SK-N-SH (cell line): ENCODE results near the gene IAH1. TPM values are rescaled to one million over a fixed set of nuclear protein-coding genes. Genes with fewer than 3 reads are reported as not detected.

Experiments used
- CTCF ChIA-PET: fragments of 300-600, 350-600 bp; formaldehyde crosslinking; extraction: SDS; loops from one replicate; lab custom pipeline; 2021; lab: Yijun Ruan, JAX
- POLR2A ChIA-PET: fragments of 350-600 bp; sonication (Branson Sonifier 250); formaldehyde crosslinking; extraction: SDS; loops from one replicate; lab custom pipeline; 2020; ENCODE audit warnings: antibody characterized with exemption, inconsistent platforms; lab: Yijun Ruan, JAX
- DNase-seq: peaks from one replicate; pipeline ENCODE4 v3.0.0; 2012
- H2AFZ ChIP-seq: fragments of 200-600 bp; sonication (generic); 2 replicates; pipeline ENCODE4 v1.8.1; 2016; ENCODE audit warnings: antibody characterized with exemption, mild to moderate bottlenecking, low read depth
- H3F3A ChIP-seq: fragments of 200-600 bp; sonication (generic); replicated peaks from 2 replicates; pipeline ENCODE3; 2016; ENCODE audit warnings: antibody characterized with exemption, mild to moderate bottlenecking; ENCODE audit not compliant: insufficient read depth
- H3K27ac ChIP-seq, 2 experiments: fragments of 200-500 bp in 1 of 2; fragments of 200-600 bp in 1 of 2; sonication (Bioruptor generic) in 1 of 2; sonication (generic), shearing (Covaris generic) in 1 of 2; 2 replicates each; pipeline versions ENCODE4 v1.5.1 to v1.6.1; 2014 to 2016; ENCODE audit warnings: low read depth in 2 of 2, inconsistent platforms in 1 of 2, low read length in 1 of 2, mild to moderate bottlenecking in 1 of 2, mixed read lengths in 1 of 2
- H3K27me3 ChIP-seq: fragments of 200-600 bp; sonication (generic), shearing (Covaris generic); 2 replicates; pipeline ENCODE4 v1.6.1; 2016; ENCODE audit warnings: mixed run types; ENCODE audit not compliant: insufficient read depth
- H3K36me3 ChIP-seq, 2 experiments: fragments of 200-500 bp in 1 of 2; fragments of 200-600 bp in 1 of 2; sonication (Bioruptor generic) in 1 of 2; sonication (generic) in 1 of 2; replicated peaks in 1 of 2; 2 replicates each; pipeline versions ENCODE3 to v1.5.1; 2014 to 2016; ENCODE audit warnings: low read length in 1 of 2, mild to moderate bottlenecking in 1 of 2; ENCODE audit not compliant: insufficient read depth in 2 of 2, control insufficient read depth in 1 of 2
- H3K4me1 ChIP-seq, 2 experiments: fragments of 200-500 bp in 1 of 2; fragments of 200-600 bp in 1 of 2; sonication (Bioruptor generic) in 1 of 2; sonication (generic), shearing (Covaris generic) in 1 of 2; 2 replicates each; pipeline versions ENCODE4 v1.5.1 to v1.6.1; 2014 to 2016; ENCODE audit warnings: low read depth in 1 of 2, low read length in 1 of 2, mixed run types in 1 of 2; ENCODE audit not compliant: insufficient read depth in 2 of 2, control insufficient read depth in 1 of 2
- H3K4me2 ChIP-seq: fragments of 200-600 bp; sonication (generic), shearing (Covaris generic); 2 replicates; pipeline ENCODE4 v1.6.1; 2017; ENCODE audit warnings: mixed run types
- H3K4me3 ChIP-seq, 2 experiments: fragments of 200-500 bp in 1 of 2; fragments of 200-600 bp in 1 of 2; sonication (Bioruptor generic) in 1 of 2; sonication (generic), shearing (Covaris generic) in 1 of 2; 2 replicates each; pipeline versions ENCODE4 v1.5.1 to v1.8.1; 2014 to 2016; ENCODE audit warnings: low read depth in 2 of 2, inconsistent platforms in 1 of 2, low read length in 1 of 2, mild to moderate bottlenecking in 1 of 2, mixed read lengths in 1 of 2, moderate library complexity in 1 of 2
- H3K79me2 ChIP-seq: fragments of 200-600 bp; sonication (generic); 2 replicates; pipeline ENCODE4 v1.8.1; 2017; ENCODE audit warnings: mild to moderate bottlenecking; ENCODE audit not compliant: insufficient read depth
- H3K9ac ChIP-seq: fragments of 200-600 bp; sonication (generic); 2 replicates; pipeline ENCODE4 v1.6.1; 2017; ENCODE audit warnings: mixed run types
- H3K9me2 ChIP-seq: fragments of 200-600 bp; sonication (generic); 2 replicates; pipeline ENCODE4 v1.6.1; 2017; ENCODE audit warnings: mixed run types
- H3K9me3 ChIP-seq: fragments of 200-600 bp; sonication (generic); 2 replicates; pipeline ENCODE4 v1.6.1; 2017; ENCODE audit warnings: mixed run types, mild to moderate bottlenecking, moderate library complexity
- H4K20me1 ChIP-seq: fragments of 200-600 bp; sonication (generic); 2 replicates; pipeline ENCODE4 v1.6.1; 2017; ENCODE audit warnings: mild to moderate bottlenecking, mixed run types; ENCODE audit not compliant: insufficient read depth
- CHD2 ChIP-seq: fragments of 150-350 bp; IDR thresholded peaks from 2 replicates; pipeline ENCODE4 v1.6.1; 2018; ENCODE audit warnings: low read length; ENCODE audit not compliant: partially characterized antibody
- CTCF ChIP-seq: fragments of 200-600 bp; sonication (generic); IDR thresholded peaks from 2 replicates; pipeline ENCODE4 v1.6.1; 2017; ENCODE audit warnings: antibody characterized with exemption, mild to moderate bottlenecking, moderate library complexity
- FOXJ3 ChIP-seq: sonication (generic); formaldehyde crosslinking; IDR thresholded peaks from 2 replicates; pipeline ENCODE4 v1.5.1; 2020; ENCODE audit warnings: mild to moderate bottlenecking, missing genetic modification reagents
- FOXM1 ChIP-seq: IDR thresholded peaks from 2 replicates; pipeline ENCODE4 v1.4.0; 2012; ENCODE audit warnings: low read depth, mild to moderate bottlenecking
- GATA2 ChIP-seq: sonication (generic); formaldehyde crosslinking; IDR thresholded peaks from 2 replicates; pipeline ENCODE4 v1.5.0; 2020; ENCODE audit warnings: mild to moderate bottlenecking, missing genetic modification reagents
- MXI1 ChIP-seq: IDR thresholded peaks from 2 replicates; pipeline ENCODE4 v1.6.1; 2012; ENCODE audit warnings: mild to moderate bottlenecking, low read depth, low read length, improper control_type of control experiment
- NFIC ChIP-seq: IDR thresholded peaks from 2 replicates; pipeline ENCODE4 v1.4.0; 2012; ENCODE audit warnings: borderline replicate concordance
- RCOR1 ChIP-seq: fragments of 150-350 bp; IDR thresholded peaks from 2 replicates; pipeline ENCODE4 v1.6.1; 2017; ENCODE audit warnings: antibody characterized with exemption, low read length
- RXRA ChIP-seq: IDR thresholded peaks from 2 replicates; pipeline ENCODE4 v1.4.0; 2012; ENCODE audit warnings: low read depth, mild to moderate bottlenecking, borderline replicate concordance
- SIN3A ChIP-seq: IDR thresholded peaks from 2 replicates; pipeline ENCODE4 v1.6.1; 2012; ENCODE audit warnings: low read depth, mild to moderate bottlenecking, low read length, moderate library complexity, borderline replicate concordance
- TAF1 ChIP-seq: IDR thresholded peaks from 2 replicates; pipeline ENCODE4 v1.6.1; 2012; ENCODE audit warnings: low read depth, mild to moderate bottlenecking, low read length, moderate library complexity, borderline replicate concordance
- TCF12 ChIP-seq: IDR thresholded peaks from 2 replicates; pipeline ENCODE4 v1.4.0; 2012
- USF1 ChIP-seq: IDR thresholded peaks from 2 replicates; pipeline ENCODE4 v1.4.0; 2012; ENCODE audit warnings: low read depth, borderline replicate concordance
- ZBTB33 ChIP-seq: IDR thresholded peaks from 2 replicates; pipeline ENCODE4 v1.4.0; 2012; ENCODE audit warnings: low read depth, borderline replicate concordance
- WGBS: methylation state at CpG from one replicate; pipeline ENCODE4 v1.1.6; 2017; ENCODE audit warnings: low lambda C conversion rate; 5-methylcytosine and 5-hydroxymethylcytosine counted together
- polyA plus RNA-seq, 3 experiments: library from polyadenylated mRNA; depleted of rRNA; stranded (reverse); fragments of >200 nt; gene quantifications; 2 replicates each; pipeline ENCODE4 v1.2.3, GENCODE V29; 2012

The IAH1 gene
- polyA plus RNA-seq, 1 of the 3 experiments (the other 2 are of a cell fraction): 115 TPM

- H3F3A ChIP-seq: no peaks in the 10 kb centered on the region
- no peaks in the 10 kb centered on the region for H4K20me1 ChIP-seq
- H3K27ac ChIP-seq: no peak overlapping the region
- no peak overlapping the region for H3K4me2 ChIP-seq
- H3K4me3 ChIP-seq: no peak overlapping the region
- no peaks in the 10 kb centered on the region for H3K4me1 ChIP-seq
- H2AFZ ChIP-seq: no peak overlapping the region
- CTCF ChIA-PET: interaction anchor here (1.3 to 1.5 kb wide), 2 partner anchors 13 to 21 kb away, joined by 4 to 6 read pairs; no protein-coding TSS in a partner anchor
- no peaks in the 10 kb centered on the region for H3K79me2 ChIP-seq
- peaks cover 68 to 69% of the 10 kb centered on the region in 2 experiments for H3K36me3 ChIP-seq
- 94% methylated on average over 7 of the region's 7 CpGs for WGBS
- no peaks in the 10 kb centered on the region for H3K9me3 ChIP-seq
- no peaks in the 10 kb centered on the region for H3K9me2 ChIP-seq
- POLR2A ChIA-PET: no interaction called here
- no peaks in the 10 kb centered on the region for H3K27me3 ChIP-seq
- no peak overlapping the region for H3K9ac ChIP-seq
- TF ChIP-seq TAF1 (no peak), FOXM1 (no peak), FOXJ3 (CRISPR knock-in tag) (no peak), RCOR1 (no peak), MXI1 (no peak), ZBTB33 (no peak), CTCF (no peak), RXRA (no peak), GATA2 (CRISPR knock-in tag) (no peak), CHD2 (no peak), SIN3A (no peak), NFIC (no peak), USF1 (no peak), TCF12 (no peak)
- no peak for DNase-seq
Observed at GRCh38 chr2:9518780-9519179, 44.4 kb downstream of the IAH1 start.

- H3K9me2 ChIP-seq: no peaks in the 10 kb centered on the region
- DNase-seq: no peak
- no peak overlapping the region for H3K4me2 ChIP-seq
- no peak for TF ChIP-seq USF1
- peaks cover 69 to 73% of the 10 kb centered on the region in 2 experiments for H3K36me3 ChIP-seq
- H3K27ac ChIP-seq: no peak overlapping the region
- no peaks in the 10 kb centered on the region for H3K4me1 ChIP-seq
- ChIA-PET CTCF (no interaction called here), POLR2A (no interaction called here)
- WGBS: 93% methylated on average over 2 of the region's 2 CpGs
- no peak overlapping the region for H3K9ac ChIP-seq
- no peaks in the 10 kb centered on the region for H3K79me2 ChIP-seq
- H2AFZ ChIP-seq: no peak overlapping the region
- no peaks in the 10 kb centered on the region for H4K20me1 ChIP-seq
- H3K4me3 ChIP-seq: no peak overlapping the region
- no peaks in the 10 kb centered on the region for H3K9me3 ChIP-seq
- H3F3A ChIP-seq: no peaks in the 10 kb centered on the region
- H3K27me3 ChIP-seq: no peaks in the 10 kb centered on the region
Observed at GRCh38 chr2:9519250-9519649, 44.9 kb downstream of the IAH1 start.
